ENCODE results near the gene SMARCC1.

GRCh38 chr3:47541583-47542108 lies 240.0 kb downstream of the SMARCC1 start:
- no peak for TF ChIP-seq CTCF (IDR thresholded peaks at IDR 0.05)
- TF ChIP-seq ZFX (IDR thresholded peaks at IDR 0.05; ENCODE audit: borderline replicate concordance), result no peak
